ENCODE measurements around the gene POU4F3.
"Not testable (repeated sequence)": the region's sequence is repeated elsewhere in the genome, so short reads cannot be mapped to it uniquely, and the experiment has no call there.

Gene POU4F3, protein sequence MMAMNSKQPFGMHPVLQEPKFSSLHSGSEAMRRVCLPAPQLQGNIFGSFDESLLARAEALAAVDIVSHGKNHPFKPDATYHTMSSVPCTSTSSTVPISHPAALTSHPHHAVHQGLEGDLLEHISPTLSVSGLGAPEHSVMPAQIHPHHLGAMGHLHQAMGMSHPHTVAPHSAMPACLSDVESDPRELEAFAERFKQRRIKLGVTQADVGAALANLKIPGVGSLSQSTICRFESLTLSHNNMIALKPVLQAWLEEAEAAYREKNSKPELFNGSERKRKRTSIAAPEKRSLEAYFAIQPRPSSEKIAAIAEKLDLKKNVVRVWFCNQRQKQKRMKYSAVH

DNA sequence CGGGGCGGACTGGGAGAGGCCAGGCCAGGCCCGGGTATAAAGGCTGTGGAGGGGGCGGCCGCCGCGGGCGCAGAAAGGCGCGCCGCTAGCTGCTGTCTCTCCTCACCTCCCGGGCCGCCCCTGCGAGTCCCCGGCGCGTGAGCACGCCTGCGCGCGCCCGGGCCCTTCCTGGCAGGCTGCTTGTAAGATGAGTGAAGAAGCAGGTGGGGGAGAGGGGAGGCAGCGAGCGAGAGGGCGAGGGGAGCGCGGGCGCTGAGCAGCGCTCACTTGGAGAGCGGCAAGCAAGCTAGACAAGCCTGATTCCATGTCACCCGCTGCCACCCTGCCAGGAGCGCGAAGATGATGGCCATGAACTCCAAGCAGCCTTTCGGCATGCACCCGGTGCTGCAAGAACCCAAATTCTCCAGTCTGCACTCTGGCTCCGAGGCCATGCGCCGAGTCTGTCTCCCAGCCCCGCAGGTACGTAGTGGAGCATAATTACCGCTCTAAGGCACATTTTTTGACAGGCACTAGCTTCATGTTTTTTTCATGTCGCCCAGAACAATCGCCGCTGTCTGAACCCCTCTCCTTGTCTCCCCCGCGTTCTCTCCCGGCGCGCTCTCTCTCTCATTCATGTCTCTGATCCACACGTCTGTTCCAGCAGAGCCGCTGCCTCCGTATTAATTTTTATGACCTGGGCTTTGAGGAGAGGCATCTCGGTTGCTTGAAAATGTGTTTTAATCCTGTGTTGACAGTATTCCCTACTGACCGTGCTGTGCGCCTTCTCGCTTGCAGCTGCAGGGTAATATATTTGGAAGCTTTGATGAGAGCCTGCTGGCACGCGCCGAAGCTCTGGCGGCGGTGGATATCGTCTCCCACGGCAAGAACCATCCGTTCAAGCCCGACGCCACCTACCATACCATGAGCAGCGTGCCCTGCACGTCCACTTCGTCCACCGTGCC lies at the start of gene POU4F3:
Gene POU4F3, plus strand, starts transcription at position 66 of the 941 bp plus-strand sequence. Its CDS starts 274 bp downstream, at position 340.
- peak; percentile 65 to 79 for DNase-seq

DNA sequence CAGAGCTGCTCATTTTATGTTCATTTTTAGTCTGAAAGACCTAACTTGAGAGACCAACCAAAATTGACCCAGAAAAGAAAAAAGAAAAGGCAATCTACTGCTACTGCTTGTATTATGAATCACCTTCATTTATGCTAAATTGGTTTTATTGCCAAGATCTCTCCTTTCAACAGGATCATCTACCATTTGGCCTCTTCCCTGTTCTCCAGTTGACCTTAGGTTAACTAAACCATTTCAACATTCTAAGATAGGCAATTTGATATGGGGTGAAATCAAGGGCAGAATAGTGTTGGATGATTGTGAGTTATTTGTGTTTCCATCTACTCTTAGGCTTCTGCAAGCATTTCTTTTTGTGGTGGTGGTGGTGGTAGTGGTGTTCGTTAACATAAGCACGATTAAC lies 48.3 kb upstream of the POU4F3 start:
- no peak for DNase-seq

DNA sequence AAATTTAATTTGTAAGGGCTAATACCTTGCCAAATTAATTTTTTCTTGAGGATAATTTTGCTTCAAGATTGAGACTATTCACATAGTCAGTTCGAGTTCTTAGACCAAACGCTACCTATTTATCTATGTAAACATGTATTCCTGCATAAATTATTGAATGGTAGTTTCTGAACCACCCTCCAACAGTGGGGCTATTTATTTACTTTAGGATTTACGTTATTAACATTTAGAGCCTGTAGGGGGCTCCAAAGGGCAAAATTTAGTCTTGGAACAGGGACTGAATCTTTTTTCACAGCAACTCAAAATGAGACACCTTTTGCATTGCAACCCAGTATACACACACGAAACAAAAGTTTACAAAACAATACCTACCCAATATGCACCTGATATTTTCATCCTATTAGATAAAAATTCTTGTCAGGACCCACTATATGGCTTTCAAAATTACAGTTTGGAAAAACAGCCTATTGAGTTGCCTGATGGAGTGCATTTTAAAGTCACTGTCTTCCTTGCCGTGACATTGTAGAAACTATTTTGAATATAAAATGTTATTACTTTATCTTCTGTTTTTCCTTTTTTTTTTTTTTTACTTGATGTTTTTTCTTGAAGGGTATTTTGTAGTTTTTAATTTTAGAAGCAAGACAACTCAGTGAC lies 47.1 kb upstream of the POU4F3 start:
- peak in 1 of 2 experiments; percentile 61 for DNase-seq

DNA sequence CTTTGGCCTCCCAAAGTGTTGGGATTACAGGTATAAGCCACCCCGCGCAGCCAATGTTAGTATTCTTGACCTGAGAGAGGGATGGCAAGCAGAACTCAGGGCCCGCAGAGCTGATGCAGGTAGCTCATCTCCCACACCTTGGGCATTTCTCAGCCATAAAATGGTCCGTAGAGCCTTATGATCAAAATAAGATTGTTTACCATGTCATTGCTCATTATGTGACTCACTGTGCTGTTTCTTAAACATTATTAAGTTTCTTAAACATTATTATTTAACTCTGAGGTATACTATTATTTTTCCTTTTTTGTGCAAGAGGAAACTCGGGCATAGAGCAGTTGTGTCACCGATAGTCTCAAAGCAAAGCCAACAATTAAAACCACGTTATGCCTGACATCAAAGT lies 42.4 kb upstream of the POU4F3 start:
- DNase-seq: no peak

DNA sequence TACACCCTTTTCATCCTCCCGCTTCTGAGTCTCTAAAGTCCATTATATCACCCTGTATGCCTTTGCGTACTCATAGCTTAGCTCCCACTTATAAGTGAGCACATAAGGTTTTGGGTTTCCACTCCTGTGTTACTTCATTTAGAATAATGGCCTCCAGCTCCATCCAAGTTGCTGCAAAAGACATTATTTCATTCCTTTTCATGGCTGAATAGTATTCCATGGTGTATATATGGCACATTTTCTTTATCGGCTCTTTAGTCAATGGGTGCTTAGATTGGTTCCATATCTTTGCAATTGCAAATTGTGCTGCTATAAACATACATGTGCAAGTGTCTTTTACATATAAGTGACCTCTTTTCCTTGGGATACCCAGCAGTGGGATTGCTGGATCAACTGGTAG lies 39.7 kb upstream of the POU4F3 start:
- DNase-seq: not testable (repeated sequence)

DNA sequence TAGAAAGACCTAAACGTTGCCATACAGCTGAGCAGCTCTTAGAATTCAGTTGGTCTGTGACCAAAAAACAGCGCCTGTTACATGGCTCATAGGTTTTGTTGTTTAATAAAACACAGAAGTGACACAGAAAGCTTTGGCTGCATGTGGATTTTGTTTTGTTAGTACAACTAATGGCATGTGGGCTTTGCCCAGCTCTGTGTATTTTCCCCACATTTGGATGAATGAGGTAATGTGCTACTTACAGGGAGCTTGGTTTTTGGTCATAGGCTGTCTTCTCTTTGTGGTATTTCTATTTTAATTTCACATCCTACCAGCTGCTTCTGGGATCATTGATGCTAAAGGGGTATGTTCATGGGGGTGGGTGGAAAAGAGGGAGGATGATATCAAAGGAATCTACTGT lies 37.0 kb upstream of the POU4F3 start:
- no peak for DNase-seq

DNA sequence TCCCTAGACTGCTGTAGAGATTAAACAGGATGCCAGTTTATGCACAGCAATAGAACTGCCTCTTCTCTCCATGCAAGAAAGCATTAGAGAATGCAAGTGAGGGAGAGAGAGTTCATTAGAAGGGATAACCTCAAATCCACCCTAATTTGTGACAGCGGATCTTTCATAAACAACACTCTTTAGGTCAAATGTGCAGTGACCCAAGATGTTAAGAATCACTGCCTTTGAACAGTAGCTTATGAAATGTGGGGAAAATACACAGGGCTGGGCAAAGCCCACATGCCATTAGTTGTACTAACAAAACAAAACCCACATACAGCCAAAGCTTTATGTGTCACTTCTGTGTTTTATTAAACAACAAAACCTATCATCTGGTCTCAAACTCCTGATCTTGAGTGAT lies 36.2 kb upstream of the POU4F3 start:
- no peak for DNase-seq

DNA sequence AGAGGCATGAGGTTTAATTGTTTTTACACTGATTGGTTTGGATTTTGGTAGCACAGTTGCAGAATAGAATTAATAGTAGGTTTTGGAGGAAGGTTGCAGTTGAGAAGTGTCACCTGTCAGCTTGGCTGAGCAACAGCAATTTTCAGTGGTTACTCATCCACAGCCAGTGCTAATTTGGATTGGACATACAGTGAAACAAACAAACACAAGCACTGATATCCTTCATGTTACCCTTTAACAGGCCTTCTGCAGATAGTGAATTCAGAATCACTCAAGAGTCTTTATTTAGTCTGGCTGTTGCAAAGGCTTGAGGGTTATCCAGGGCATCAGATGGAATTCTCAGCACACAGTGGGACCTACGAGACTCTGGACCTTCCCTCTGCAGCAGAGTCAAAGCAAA lies 31.8 kb upstream of the POU4F3 start:
- no peak for DNase-seq

DNA sequence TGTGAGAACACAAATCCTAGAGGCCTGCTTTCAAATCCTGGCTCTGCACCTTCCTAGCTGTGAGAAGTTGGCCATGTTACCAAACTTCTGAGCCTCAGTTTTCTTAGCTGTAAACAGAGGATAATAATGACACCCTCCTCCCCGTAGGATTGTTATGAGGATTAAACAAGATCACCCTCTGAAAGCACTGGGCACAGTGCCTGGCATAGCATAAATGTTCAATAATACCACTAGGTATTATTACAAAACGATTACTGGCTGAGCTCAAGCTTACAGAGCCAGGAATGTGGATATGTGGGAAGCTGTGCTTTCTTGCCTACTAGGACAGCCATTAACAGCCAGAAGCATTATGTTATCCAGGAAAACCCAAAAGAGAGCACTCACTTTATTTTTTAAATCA lies 30.8 kb upstream of the POU4F3 start:
- no peak for DNase-seq

DNA sequence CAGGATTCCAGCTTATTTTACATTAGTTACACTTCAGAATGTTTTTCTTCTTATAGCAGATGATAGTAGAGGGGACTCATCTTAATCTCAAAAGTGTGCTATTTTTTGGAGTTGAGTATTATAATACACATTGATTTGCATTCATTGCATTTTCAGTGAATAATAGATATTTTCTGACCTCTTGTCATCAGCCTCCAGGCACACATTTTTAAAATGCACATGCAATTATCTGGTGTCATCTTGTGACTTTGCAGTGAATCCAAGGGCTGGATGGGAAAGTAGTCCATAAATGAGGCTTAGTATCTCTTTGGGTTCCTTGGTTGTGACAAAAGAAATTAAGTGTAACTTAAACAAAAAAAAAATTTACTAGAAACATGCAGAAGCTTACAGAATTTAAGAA lies 28.1 kb upstream of the POU4F3 start:
- DNase-seq: no peak

DNA sequence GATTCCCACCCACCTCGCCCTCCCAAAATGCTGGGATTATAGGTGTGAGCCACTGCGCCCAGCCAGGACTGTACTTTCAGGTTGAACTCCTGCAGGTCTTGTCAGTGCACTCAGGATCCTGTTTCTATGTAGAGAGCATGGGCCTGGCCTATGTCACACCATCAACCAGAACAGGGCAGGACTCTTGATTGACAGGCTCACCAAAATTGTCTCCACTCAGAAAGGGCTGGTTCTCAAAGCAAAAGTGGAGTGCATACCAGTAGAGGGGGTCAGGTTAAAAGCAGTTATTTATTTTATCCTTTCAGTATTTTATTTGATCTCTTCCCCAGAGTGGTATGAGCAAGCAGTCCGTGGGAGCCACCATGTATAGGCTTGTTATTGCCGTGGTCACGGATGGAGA lies 27.4 kb upstream of the POU4F3 start:
- DNase-seq: no peak

DNA sequence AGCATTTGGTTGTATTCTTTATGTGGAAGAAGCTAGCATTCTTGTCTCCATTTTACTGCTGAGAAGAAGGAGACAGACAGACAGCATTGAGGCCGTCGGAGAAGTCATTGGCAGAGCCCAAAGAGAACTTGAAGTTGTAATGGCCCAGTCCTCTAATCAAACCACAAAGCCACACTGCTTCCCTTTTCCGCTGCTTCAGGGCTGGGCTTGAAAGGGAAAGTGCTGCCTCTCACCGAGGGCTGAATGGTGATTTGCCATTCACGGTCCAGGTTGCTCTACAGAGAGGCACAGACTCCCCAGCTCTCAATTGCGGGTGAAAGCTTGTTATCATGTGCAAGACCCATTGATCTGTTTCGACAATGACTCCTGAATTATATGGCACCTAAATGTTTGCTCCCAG lies 25.6 kb upstream of the POU4F3 start:
- DNase-seq: no peak

DNA sequence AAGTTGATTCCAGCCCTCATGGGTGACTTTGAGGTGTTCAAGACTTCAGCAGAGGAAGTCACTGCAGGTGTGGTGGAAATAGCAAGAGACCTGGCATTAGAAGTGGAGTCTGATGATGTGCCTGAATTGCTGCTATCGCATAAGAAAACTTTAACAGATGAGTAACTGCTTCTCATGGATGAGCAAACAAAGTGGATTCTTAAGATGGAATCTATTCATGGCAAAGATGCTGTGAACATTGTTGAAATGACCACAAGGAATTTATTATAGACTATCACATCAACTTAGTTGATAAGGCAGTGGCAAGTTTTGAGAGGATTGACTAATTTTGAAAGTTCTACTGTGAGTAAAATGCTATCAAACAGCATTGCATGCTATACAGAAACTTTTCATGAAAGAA lies 17.1 kb upstream of the POU4F3 start:
- DNase-seq: no peak

DNA sequence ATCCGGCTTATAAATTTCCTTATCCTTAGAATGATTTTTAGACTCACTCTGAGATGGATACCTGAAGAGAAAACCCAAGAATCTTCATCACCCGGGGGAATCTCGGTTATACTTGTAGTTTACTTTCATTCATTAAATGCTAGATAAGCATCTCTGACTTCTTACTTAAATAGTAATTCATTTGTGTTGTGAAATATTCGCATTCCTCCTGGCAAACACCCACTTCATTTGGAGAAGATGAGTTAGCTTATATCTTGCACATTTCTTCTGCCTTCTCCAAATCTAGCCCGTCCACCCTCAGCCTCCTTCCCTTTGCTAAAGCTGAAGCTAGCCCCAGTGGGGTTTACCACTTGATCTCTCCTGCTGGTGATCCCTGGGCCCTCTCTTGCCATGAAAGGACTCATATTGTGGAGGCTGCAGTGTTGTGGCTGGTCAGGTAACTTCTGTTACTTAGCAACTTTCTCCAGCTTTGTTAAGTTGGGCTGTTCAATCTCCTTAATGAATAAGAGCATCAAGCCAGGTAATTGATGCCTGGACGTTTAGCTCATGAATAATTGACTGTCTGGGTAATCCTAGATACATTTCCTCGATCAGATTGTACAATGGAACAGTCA lies 11.3 kb upstream of the POU4F3 start:
- no peak for DNase-seq

DNA sequence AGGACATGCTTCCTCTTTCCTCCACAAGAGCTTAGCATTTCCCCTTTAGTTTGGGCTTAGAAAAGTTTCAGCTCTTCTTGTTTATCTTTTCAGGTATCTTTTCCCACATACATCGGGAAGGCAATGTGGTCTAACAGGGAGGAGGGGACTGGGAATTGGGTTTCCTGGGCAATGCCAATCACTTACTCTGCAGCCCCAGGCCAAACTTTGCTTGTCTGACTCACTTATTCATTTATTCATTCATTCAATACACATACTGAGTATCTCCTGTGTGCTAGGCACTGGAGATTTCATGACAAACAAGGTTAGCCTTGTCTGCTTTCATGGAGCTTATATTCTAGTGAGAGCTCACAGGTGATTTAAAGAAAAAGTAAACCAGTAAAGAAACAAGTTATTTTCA lies 10.7 kb upstream of the POU4F3 start:
- no peak for DNase-seq

DNA sequence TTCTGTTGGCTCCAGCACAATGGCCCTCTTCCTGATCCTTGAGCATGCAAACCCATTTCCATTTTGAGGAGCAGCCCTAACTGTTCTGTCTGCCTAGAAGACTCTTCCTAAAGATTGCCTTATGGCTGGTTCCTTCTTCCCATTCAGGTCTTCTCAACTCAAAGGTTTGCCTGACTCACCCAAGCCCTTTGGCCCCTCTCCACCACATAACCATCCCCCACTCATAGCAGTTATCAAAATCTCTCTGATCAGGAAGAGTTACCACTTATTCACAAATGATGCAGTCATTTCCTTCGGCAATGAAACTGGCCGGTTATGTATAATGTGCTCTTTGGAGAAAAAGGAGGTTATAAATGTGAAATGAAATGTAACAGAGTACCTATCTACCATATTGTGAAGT lies 8.9 kb upstream of the POU4F3 start:
- no peak for DNase-seq

DNA sequence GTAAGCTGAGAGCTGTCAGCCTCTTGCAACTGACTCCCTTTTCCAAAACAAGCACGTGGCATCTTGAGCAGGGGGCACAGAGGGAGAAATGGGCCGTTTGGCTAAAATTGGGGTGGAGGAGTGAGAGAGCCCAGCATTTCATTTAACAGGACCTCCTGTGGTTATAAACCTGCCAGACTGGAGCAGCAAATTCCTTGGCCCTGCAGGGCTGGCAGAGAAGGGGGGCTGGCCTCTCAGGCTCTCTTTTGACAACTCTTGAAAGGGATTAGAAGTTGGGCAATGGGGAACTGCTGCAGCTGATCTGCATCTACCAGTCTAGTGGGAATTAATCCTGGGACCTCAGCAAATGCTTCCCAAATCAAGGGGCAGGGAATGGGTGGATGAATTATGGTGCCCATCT lies 7.2 kb upstream of the POU4F3 start:
- peak; percentile 81 to 89 for DNase-seq

DNA sequence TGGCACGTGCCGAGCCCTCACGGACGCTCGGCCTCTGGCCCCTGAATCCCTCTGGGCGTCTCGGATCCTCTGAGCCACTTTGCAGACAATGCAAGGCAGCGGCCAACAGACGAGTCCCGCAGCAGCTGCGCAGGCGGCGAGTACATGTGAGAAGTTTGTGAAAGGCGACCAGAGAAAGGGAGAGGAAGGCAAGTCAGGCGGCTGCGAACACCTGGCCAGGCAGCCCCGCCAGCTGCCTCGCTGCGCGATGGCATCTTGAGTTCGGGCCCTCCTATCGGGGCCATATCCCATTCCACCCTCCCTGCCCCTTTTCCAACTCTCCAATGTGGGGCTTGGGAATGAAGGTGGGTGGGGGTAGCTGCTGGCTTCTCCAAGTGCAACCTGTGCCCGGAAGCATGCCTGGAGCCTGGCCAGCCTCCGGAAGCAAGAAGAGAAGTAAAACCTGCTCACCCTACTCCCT lies 4.5 kb upstream of the POU4F3 start:
- DNase-seq: peak; percentile 28 to 54

DNA sequence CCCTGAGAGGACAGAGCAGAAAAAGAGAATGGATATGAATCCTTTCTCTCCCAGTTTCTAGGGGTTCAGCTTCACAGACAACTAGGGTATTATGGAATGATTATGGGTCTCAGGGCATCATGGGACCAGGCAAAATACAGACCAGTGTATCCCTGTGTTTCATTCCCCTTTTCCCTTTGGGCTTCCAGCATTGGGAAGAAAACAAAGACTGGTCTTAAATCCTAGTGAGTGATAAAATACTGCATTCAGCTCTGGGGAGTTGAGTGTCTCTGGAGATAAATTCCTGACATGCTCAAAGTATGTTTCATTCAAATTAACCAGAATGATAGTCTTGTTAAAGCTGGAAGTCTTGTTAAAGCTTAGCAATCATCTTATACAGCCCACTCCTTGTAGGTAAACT lies 2.4 kb upstream of the POU4F3 start:
- DNase-seq: no peak

DNA sequence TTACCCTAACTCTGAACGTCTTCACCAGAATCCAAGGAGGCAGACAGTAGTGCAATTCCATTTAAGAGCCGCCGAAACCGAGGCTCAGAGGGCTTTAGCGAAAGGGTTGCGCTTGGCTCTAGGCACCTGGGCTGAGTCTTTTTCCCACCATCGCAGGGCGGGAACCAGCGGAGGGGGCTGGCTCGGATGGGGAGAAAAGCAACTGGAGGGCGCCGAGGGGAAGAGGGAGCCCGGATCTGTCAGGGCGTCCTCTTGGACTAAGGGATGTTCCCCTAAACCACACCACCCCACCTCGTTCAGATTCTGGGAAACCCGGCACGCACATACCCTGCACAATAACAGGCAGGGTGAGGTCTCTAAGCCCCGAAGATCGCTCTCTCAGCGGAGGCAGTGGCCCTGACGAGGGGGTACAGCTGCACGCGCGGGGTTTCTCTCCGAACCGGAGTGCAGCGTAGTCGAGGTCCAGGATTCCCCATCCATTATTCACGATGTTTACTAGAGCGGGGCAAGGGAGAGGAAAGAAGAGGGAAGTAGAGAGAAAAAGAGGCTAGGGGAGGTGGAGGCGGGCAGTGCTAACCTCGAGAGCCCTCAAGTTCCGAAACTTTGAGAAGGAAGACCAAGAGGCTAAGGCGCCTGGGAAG lies 1.3 kb upstream of the POU4F3 start:
- no peak for DNase-seq

DNA sequence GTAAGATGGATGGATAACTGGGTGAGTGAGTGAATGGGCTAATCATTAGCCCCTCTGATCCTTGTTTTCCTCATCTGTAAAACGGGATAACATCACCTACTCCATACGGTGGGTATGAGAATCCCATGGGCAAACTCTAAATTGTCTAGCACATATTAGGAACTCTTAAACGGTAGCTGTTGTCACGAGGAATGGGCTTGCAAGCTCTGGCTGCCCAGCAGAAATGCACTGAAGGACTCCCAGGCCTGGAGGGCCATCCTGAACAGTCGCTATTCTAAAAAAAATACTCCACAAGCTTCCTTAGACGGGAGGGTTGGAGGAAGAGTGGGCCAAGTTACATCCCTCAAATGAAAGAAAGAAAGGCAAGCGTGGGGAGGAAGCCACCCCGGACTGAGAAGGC lies 711 bp upstream of the POU4F3 start:
- no peak for DNase-seq

DNA sequence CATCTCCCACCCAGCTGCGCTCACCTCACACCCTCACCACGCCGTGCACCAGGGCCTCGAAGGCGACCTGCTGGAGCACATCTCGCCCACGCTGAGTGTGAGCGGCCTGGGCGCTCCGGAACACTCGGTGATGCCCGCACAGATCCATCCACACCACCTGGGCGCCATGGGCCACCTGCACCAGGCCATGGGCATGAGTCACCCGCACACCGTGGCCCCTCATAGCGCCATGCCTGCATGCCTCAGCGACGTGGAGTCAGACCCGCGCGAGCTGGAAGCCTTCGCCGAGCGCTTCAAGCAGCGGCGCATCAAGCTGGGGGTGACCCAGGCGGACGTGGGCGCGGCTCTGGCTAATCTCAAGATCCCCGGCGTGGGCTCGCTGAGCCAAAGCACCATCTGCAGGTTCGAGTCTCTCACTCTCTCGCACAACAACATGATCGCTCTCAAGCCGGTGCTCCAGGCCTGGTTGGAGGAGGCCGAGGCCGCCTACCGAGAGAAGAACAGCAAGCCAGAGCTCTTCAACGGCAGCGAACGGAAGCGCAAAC lies 1.1 kb downstream of the POU4F3 start:
- DNase-seq: peak; percentile 10 to 46
